Hepatocyte (in vitro differentiated cells): ENCODE data around the gene TEKT3.

Source experiments
- CTCF ChIP-seq: fragments of 200-600 bp; sonication (generic); IDR thresholded peaks from 2 replicates; pipeline ENCODE4 v1.5.1; 2016; ENCODE audit warnings: antibody characterized with exemption, mild to moderate bottlenecking; ENCODE audit not compliant: poor library complexity
- EZH2 ChIP-seq: fragments of 200-600 bp; sonication (generic); IDR thresholded peaks from 2 replicates; pipeline ENCODE4 v1.6.1; 2016; ENCODE audit warnings: antibody characterized with exemption, mild to moderate bottlenecking, borderline replicate concordance
- EZH2phosphoT487 ChIP-seq: fragments of 200-600 bp; sonication (generic); IDR thresholded peaks from one replicate; pipeline ENCODE4 v1.6.1; 2018; ENCODE audit warnings: antibody characterized with exemption, mild to moderate bottlenecking, low read depth, moderate library complexity; ENCODE audit not compliant: unreplicated experiment, severe bottlenecking

- TF ChIP-seq CTCF: no peak
- no peak for TF ChIP-seq EZH2
- TF ChIP-seq EZH2phosphoT487: no peak
Measured at GRCh38 chr17:15332338-15332737, 9.1 kb downstream of the TEKT3 start.
